CD4-positive, CD25-positive, alpha-beta regulatory T cell (primary cell): ENCODE data around the gene ENTREP1. TPM values are rescaled to one million over a fixed set of nuclear protein-coding genes. Genes with fewer than 3 reads are reported as not detected.
"Not testable (repeated sequence)": the region's sequence is repeated elsewhere in the genome, so short reads cannot be mapped to it uniquely, and the experiment has no call there.

Source experiments
- ATAC-seq, 2 donors: fragments of 150-1000 bp; cut with Tn5 transposase; one replicate each; pipeline ENCODE4 v1.10.0; 2021; ENCODE audit warnings: low read depth in 2 of 2, moderate number of reproducible peaks in 2 of 2, moderate library complexity in 1 of 2
- DNase-seq, 3 donors: peaks; one replicate each; pipeline versions ENCODE4 v3.0.0 to v3.0.0-alpha.2; 2012 to 2022; ENCODE audit warnings: mixed read lengths in 1 of 3
- H3K27ac ChIP-seq: one replicate; pipeline ENCODE4 v1.7.0; 2013; ENCODE audit warnings: mild to moderate bottlenecking, low read length; ENCODE audit not compliant: insufficient read depth, poor library complexity, severe bottlenecking
- H3K27me3 ChIP-seq: one replicate; pipeline ENCODE4 v1.7.0; 2013; ENCODE audit warnings: low read length; ENCODE audit not compliant: control insufficient read depth, insufficient read depth
- H3K36me3 ChIP-seq: one replicate; pipeline ENCODE4 v1.7.0; 2013; ENCODE audit warnings: mild to moderate bottlenecking, low read length, moderate library complexity; ENCODE audit not compliant: control insufficient read depth, insufficient read depth
- H3K4me1 ChIP-seq: 2 replicates; pipeline ENCODE4 v1.7.0; 2013; ENCODE audit warnings: mild to moderate bottlenecking, low read length; ENCODE audit not compliant: insufficient read depth, control insufficient read depth, poor library complexity, severe bottlenecking
- H3K4me3 ChIP-seq: one replicate; pipeline ENCODE4 v1.7.0; 2013; ENCODE audit warnings: low read depth, mild to moderate bottlenecking, low read length, moderate library complexity
- H3K9me3 ChIP-seq, 2 experiments: 1 replicate in 1 of 2; 2 replicates in 1 of 2; pipeline ENCODE4 v1.7.0; 2013; ENCODE audit warnings: low read length in 2 of 2, mild to moderate bottlenecking in 1 of 2, moderate library complexity in 1 of 2; ENCODE audit not compliant: control insufficient read depth in 2 of 2
- H3K27ac Mint-ChIP-seq, 3 donors: one replicate each; pipeline ENCODE4 v1.8.0; 2020 to 2022; ENCODE audit warnings: mild to moderate bottlenecking in 3 of 3, mixed read lengths in 3 of 3, moderate library complexity in 2 of 3
- H3K27me3 Mint-ChIP-seq: one replicate; pipeline ENCODE4 v1.8.0; 2022; ENCODE audit warnings: mild to moderate bottlenecking, mixed read lengths
- H3K36me3 Mint-ChIP-seq: one replicate; pipeline ENCODE4 v1.8.0; 2020; ENCODE audit warnings: mixed read lengths
- H3K4me1 Mint-ChIP-seq, 4 donors: one replicate each; pipeline ENCODE4 v1.8.0; 2020 to 2022; ENCODE audit warnings: mixed read lengths in 4 of 4, mild to moderate bottlenecking in 1 of 4
- H3K4me3 Mint-ChIP-seq, 4 donors: one replicate each; pipeline ENCODE4 v1.8.0; 2020 to 2022; ENCODE audit warnings: mild to moderate bottlenecking in 4 of 4, mixed read lengths in 4 of 4, moderate library complexity in 3 of 4
- H3K9me3 Mint-ChIP-seq, 7 donors: one replicate each; pipeline ENCODE4 v1.8.0; 2020 to 2022; ENCODE audit warnings: mixed read lengths in 7 of 7, mild to moderate bottlenecking in 3 of 7, moderate library complexity in 2 of 7
- polyA plus RNA-seq, 4 donors: library from polyadenylated mRNA; unstranded; fragments of 300-500 nt; fragmentation: Illumina TruSeq; gene quantifications; one replicate each; pipeline ENCODE4 v1.2.3, GENCODE V29; 2021
- total RNA-seq: library from RNA; stranded (reverse); gene quantifications from one replicate; pipeline ENCODE4 v1.2.3, GENCODE V29; 2022

Gene ENTREP1
- total and polyA plus RNA-seq, 5 donors from 2014 or later, result not detected

- ATAC-seq, result no peak
These were observed 106.8 kb downstream of the ENTREP1 start for GRCh38 chr9:69431777-69432176.

DNA sequence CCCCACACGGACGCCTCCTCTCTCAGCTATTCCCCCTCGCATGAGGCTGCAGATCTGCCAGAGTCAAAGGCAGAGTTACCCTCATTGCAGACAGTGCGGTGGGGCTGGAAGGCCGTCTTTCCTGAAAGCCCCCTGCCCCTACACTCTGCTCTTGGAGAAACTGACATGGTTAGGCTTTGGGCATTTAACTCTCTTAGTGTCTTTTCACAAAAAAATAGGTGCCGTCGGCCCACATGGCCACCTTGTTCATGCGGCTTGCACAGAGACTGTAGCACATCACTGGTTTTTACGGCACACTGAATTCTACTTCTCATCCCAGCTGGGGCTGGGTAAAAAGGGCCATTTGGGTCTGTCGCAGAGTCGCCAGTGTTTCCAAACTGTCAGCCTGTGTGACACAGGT lies 107.6 kb downstream of the ENTREP1 start:
- H3K4me1 ChIP-seq, result no peaks in the 10 kb centered on the region
- H3K36me3 ChIP-seq, result no peaks in the 10 kb centered on the region
- no peak overlapping the region for H3K4me3 Mint-ChIP-seq
- no peaks in the 10 kb centered on the region for H3K9me3 ChIP-seq
- no peaks in the 10 kb centered on the region for H3K27me3 Mint-ChIP-seq
- no peaks in the 10 kb centered on the region for H3K27me3 ChIP-seq
- no peak overlapping the region for H3K4me3 ChIP-seq
- DNase-seq (no peak), ATAC-seq (no peak)
- H3K9me3 Mint-ChIP-seq, result peaks cover 0 to 3% (median 0%) of the 10 kb centered on the region in 7 donors
- H3K27ac Mint-ChIP-seq, result no peak overlapping the region
- no peak overlapping the region for H3K27ac ChIP-seq
- no peaks in the 10 kb centered on the region for H3K4me1 Mint-ChIP-seq
- H3K36me3 Mint-ChIP-seq, result no peaks in the 10 kb centered on the region

More at GRCh38 chr9:69431777-69432176, 106.8 kb downstream of the ENTREP1 start:
- Mint-ChIP-seq H3K9me3 (peaks cover 0 to 3% (median 0%) of the 10 kb centered on the region in 7 donors), H3K4me1 (no peaks in the 10 kb centered on the region), H3K27me3 (no peaks in the 10 kb centered on the region), H3K27ac (no peak overlapping the region), H3K36me3 (no peaks in the 10 kb centered on the region), H3K4me3 (no peak overlapping the region)
- no peaks in the 10 kb centered on the region for H3K4me1 ChIP-seq
- DNase-seq, result no peak
- no peak overlapping the region for H3K27ac ChIP-seq
- H3K9me3 ChIP-seq, result no peaks in the 10 kb centered on the region
- no peaks in the 10 kb centered on the region for H3K36me3 ChIP-seq
- H3K27me3 ChIP-seq, result no peaks in the 10 kb centered on the region
- no peak overlapping the region for H3K4me3 ChIP-seq

DNA sequence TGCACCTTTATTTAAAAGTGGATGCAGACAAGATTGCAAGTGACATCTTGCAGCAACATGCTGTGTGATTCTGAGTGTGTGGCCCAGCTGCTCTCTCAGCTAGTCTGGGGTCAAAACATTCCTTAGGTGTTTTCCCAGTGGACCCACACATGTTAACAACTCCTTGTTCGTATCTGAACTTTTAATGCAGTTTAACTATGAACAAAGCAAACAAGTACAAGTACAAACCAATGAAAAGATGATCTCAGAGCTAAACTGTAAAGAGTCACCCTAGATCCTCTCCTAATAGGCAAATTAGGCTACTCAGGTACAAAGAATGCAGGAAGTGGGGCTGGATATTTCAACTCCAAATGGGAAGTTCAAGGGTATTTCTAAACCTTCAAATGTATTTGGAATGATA lies 108.4 kb downstream of the ENTREP1 start:
- Histone ChIP-seq H3K36me3 (no peaks in the 10 kb centered on the region), H3K9me3 (no peaks in the 10 kb centered on the region), H3K27me3 (no peaks in the 10 kb centered on the region), H3K4me3 (no peak overlapping the region), H3K4me1 (no peaks in the 10 kb centered on the region), H3K27ac (no peak overlapping the region)
- Mint-ChIP-seq H3K4me3 (no peak overlapping the region), H3K27ac (no peak overlapping the region), H3K9me3 (peaks cover 0 to 3% (median 0%) of the 10 kb centered on the region in 7 donors), H3K4me1 (no peaks in the 10 kb centered on the region), H3K27me3 (no peaks in the 10 kb centered on the region), H3K36me3 (no peaks in the 10 kb centered on the region)
- no peak for DNase-seq
- ATAC-seq, result no peak

GRCh38 chr9:69433968-69434367 lies 109.0 kb downstream of the ENTREP1 start:
- no peak for ATAC-seq
- Histone ChIP-seq H3K4me3 (no peak overlapping the region), H3K36me3 (no peaks in the 10 kb centered on the region), H3K4me1 (no peaks in the 10 kb centered on the region), H3K9me3 (no peaks in the 10 kb centered on the region), H3K27me3 (no peaks in the 10 kb centered on the region), H3K27ac (no peak overlapping the region)
- peaks cover 0 to 3% (median 0%) of the 10 kb centered on the region in 7 donors for H3K9me3 Mint-ChIP-seq
- no peaks in the 10 kb centered on the region for H3K36me3 Mint-ChIP-seq
- H3K4me3 Mint-ChIP-seq, result no peak overlapping the region
- H3K27ac Mint-ChIP-seq, result no peak overlapping the region
- H3K4me1 Mint-ChIP-seq, result no peaks in the 10 kb centered on the region
- H3K27me3 Mint-ChIP-seq, result no peaks in the 10 kb centered on the region
- DNase-seq, result no peak

- H3K36me3 ChIP-seq, H3K4me1 Mint-ChIP-seq, ATAC-seq, H3K9me3 ChIP-seq, H3K4me3 Mint-ChIP-seq, H3K27ac Mint-ChIP-seq, H3K27me3 Mint-ChIP-seq, H3K36me3 Mint-ChIP-seq, H3K4me1 ChIP-seq, H3K27ac ChIP-seq, DNase-seq, H3K4me3 ChIP-seq, H3K27me3 ChIP-seq, H3K9me3 Mint-ChIP-seq: not testable (repeated sequence)
These were observed 114.6 kb downstream of the ENTREP1 start for GRCh38 chr9:69439654-69440053.

GRCh38 chr9:69440254-69440955 lies 115.4 kb downstream of the ENTREP1 start:
- not testable (repeated sequence) for DNase-seq, H3K36me3 ChIP-seq, H3K4me3 ChIP-seq, H3K9me3 ChIP-seq, H3K9me3 Mint-ChIP-seq, H3K27me3 Mint-ChIP-seq, H3K4me3 Mint-ChIP-seq, H3K27ac Mint-ChIP-seq, H3K36me3 Mint-ChIP-seq, ATAC-seq, H3K27me3 ChIP-seq, H3K27ac ChIP-seq, H3K4me1 ChIP-seq, H3K4me1 Mint-ChIP-seq

Other genes with a start within 250 kb of the ENTREP1 start
- 13.9 TPM for gene TJP2, start 150.9 kb upstream of the ENTREP1 start, total RNA-seq
- gene TJP2, start 150.9 kb upstream of the ENTREP1 start, polyA plus RNA-seq, result 10 to 100 TPM in 2 of 4 donors, 1 to 10 TPM in 2; 5.3 to 11.3 (median 8.7) TPM